Psoas muscle (tissue), 8 donors: ENCODE results near the gene ASB18. TPM values are rescaled to one million over a fixed set of nuclear protein-coding genes. Genes with fewer than 3 reads are reported as not detected.

Experiments
- ATAC-seq, 4 donors: fragments of 200-7000 bp; cut with Tn5 transposase; one replicate each; pipeline ENCODE4 v1.9.1; 2020; ENCODE audit warnings: moderate library complexity in 3 of 4, mild to moderate bottlenecking in 2 of 4
- DNase-seq, 2 donors: peaks; one replicate each; pipeline ENCODE4 v3.0.0-alpha.2; 2020
- H3K27ac ChIP-seq: fragments of 200-600 bp; one replicate; pipeline ENCODE4 v1.8.0; 2022
- H3K27me3 ChIP-seq, 3 donors: fragments of 200-600 bp in 1 of 3; one replicate each; pipeline versions ENCODE4 v1.6.1 to v1.8.0; 2013 to 2022; ENCODE audit warnings: low read length in 2 of 3, mild to moderate bottlenecking in 2 of 3, moderate library complexity in 1 of 3; ENCODE audit not compliant: insufficient read depth in 3 of 3
- H3K36me3 ChIP-seq, 2 donors: fragments of 200-600 bp in 1 of 2; one replicate each; pipeline versions ENCODE4 v1.6.1 to v1.8.0; 2013 to 2022; ENCODE audit warnings: low read depth in 1 of 2, mild to moderate bottlenecking in 1 of 2, moderate library complexity in 1 of 2; ENCODE audit not compliant: insufficient read depth in 1 of 2
- H3K4me1 ChIP-seq: fragments of 200-600 bp; one replicate; pipeline ENCODE4 v1.8.0; 2022
- H3K4me3 ChIP-seq: fragments of 200-600 bp; one replicate; pipeline ENCODE4 v1.8.0; 2022; ENCODE audit warnings: mild to moderate bottlenecking
- H3K9me3 ChIP-seq: fragments of 200-600 bp; one replicate; pipeline ENCODE4 v1.8.0; 2022
- CTCF ChIP-seq: fragments of 200-600 bp; IDR thresholded peaks from one replicate; pipeline ENCODE4 v1.8.0; 2022; ENCODE audit warnings: antibody characterized with exemption
- WGBS, 3 donors: extraction: QIAGEN DNeasy Blood & Tissue Kit; methylation state at CpG; one replicate each; pipeline versions ENCODE4 v1.1.6 to v1.1.7; 2013; 5-methylcytosine and 5-hydroxymethylcytosine counted together
- intact Hi-C, 2 donors: fragments of 100-400 bp; cut with DNase I; formaldehyde crosslinking; loops; one replicate each; pipeline versions ENCODE4 v1.11.0 to v1.14.2; 2022
- polyA plus RNA-seq, 3 donors: library from polyadenylated mRNA; stranded (reverse); fragments of 200-250 nt; gene quantifications; one replicate each; pipeline ENCODE4 v1.2.3, GENCODE V29; 2013
- total RNA-seq, 4 donors: library from RNA; stranded (reverse); fragmentation: NEBNext Ultra II Directional in 2 of 4; extraction: Animal tissue kit (Norgen Biotek cat#: 25700) in 2 of 4; gene quantifications; one replicate each; pipeline versions ENCODE4 v1.2.1 to v1.2.4, GENCODE V29; 2021 to 2023
- donor health status: healthy with polysubstance abuse.
- donor health status: DM: no; HTN: no; CAD: no; lungs with moderate emphysema.
- donor health status: Bipolar disorder and iron deficiency.
- donor health status: healthy.
- donor health status: DM: yes; HTN: yes; CAD: no.
- donor health status: DM: no; HTN: no; CAD: no.
- donor health status: DM: no; HTN: no; CAD: no.
- donor health status: DM: yes; HTN: yes; CAD: no.

The ASB18 gene
- total and polyA plus RNA-seq, 7 donors, result 0.04 to 9.3 (median 1.1) TPM

- intact Hi-C loops, result loop anchor here in 1 of 2 donors (10.0 kb wide), 1 partner anchor 1181 kb away; no protein-coding TSS in a partner anchor
- Histone ChIP-seq H3K4me3 (no peak overlapping the region), H3K27me3 (no peaks in the 10 kb centered on the region), H3K9me3 (no peaks in the 10 kb centered on the region), H3K27ac (no peak overlapping the region), H3K36me3 (no peaks in the 10 kb centered on the region), H3K4me1 (peaks cover 29% of the 10 kb centered on the region)
- DNase-seq (no peak), ATAC-seq (no peak)
- 79 to 83% (median 81%) methylated on average over 5 of the region's 5 CpGs for WGBS, 3 donors
- no peak for TF ChIP-seq CTCF
Observed at GRCh38 chr2:236244256-236244655, 19.9 kb downstream of the ASB18 start.

GRCh38 chr2:236242057-236242495, 22.1 kb downstream of the ASB18 start:
- DNase-seq (no peak), ATAC-seq (no peak)
- Histone ChIP-seq H3K4me1 (peaks cover 26% of the 10 kb centered on the region), H3K9me3 (no peaks in the 10 kb centered on the region), H3K27me3 (peaks cover 0 to 3% (median 0%) of the 10 kb centered on the region in 3 donors), H3K4me3 (no peak overlapping the region), H3K27ac (peak overlapping the region; percentile 90), H3K36me3 (no peaks in the 10 kb centered on the region)
- intact Hi-C loops, result loop anchor here in 1 of 2 donors (10.0 kb wide), 1 partner anchor 1183 kb away; no protein-coding TSS in a partner anchor
- no peak for TF ChIP-seq CTCF
- WGBS, 3 donors, result 73 to 83% (median 78%) methylated on average over 8 of the region's 8 CpGs

- no peaks in the 10 kb centered on the region for H3K9me3 ChIP-seq
- peaks cover 0 to 9% (median 0%) of the 10 kb centered on the region in 3 donors for H3K27me3 ChIP-seq
- H3K36me3 ChIP-seq, result no peaks in the 10 kb centered on the region
- DNase-seq, result no peak
- TF ChIP-seq CTCF, result no peak
- WGBS, 3 donors, result 52 to 56% (median 54%) methylated on average over 13 of the region's 13 CpGs
- H3K4me1 ChIP-seq, result peaks cover 26% of the 10 kb centered on the region
- intact Hi-C loops, result loop anchor here (2.0 to 10.0 kb wide), 2 partner anchors 57 to 1183 kb away; no protein-coding TSS in a partner anchor
- H3K4me3 ChIP-seq, result peak overlapping the region; percentile 33
- H3K27ac ChIP-seq, result peak overlapping the region; percentile 90
- peak; percentile 41 to 64 (median 52) for ATAC-seq
Observed at GRCh38 chr2:236241181-236242056, 22.8 kb downstream of the ASB18 start.

GRCh38 chr2:236240228-236240990, 23.8 kb downstream of the ASB18 start:
- intact Hi-C loops, result loop anchor here (2.0 to 10.0 kb wide), 2 partner anchors 58 to 1184 kb away; no protein-coding TSS in a partner anchor

More at GRCh38 chr2:236240228-236240990, 23.8 kb downstream of the ASB18 start:
- DNase-seq (peak; percentile 69 to 90), ATAC-seq (peak; percentile 86 to 90 (median 88))
- Histone ChIP-seq H3K27ac (peak overlapping the region; percentile 90), H3K9me3 (no peaks in the 10 kb centered on the region), H3K4me3 (peak overlapping the region; percentile 33), H3K4me1 (peaks cover 19% of the 10 kb centered on the region), H3K27me3 (peaks cover 0 to 11% (median 0%) of the 10 kb centered on the region in 3 donors), H3K36me3 (no peaks in the 10 kb centered on the region)
- WGBS, 3 donors, result 25 to 43% (median 29%) methylated on average over 15 of the region's 15 CpGs
- no peak for TF ChIP-seq CTCF
